Hindlimb muscle (tissue), 1 donor: ENCODE results near the gene CENPP. TPM values are rescaled to one million over a fixed set of nuclear protein-coding genes. Genes with fewer than 3 reads are reported as not detected.
"Not testable (repeated sequence)": the region's sequence is repeated elsewhere in the genome, so short reads cannot be mapped to it uniquely, and the experiment has no call there.

Source experiments
- DNase-seq: peaks from one replicate; pipeline ENCODE4 v3.0.0-alpha.2; 2013
- polyA plus RNA-seq: library from polyadenylated mRNA; unstranded; fragments of 120-200 nt; gene quantifications from one replicate; pipeline ENCODE4 v1.2.1, GENCODE V29; 2013; ENCODE audit not compliant: insufficient read length

Gene CENPP
- polyA plus RNA-seq, 1 donor: 4.9 TPM

DNA sequence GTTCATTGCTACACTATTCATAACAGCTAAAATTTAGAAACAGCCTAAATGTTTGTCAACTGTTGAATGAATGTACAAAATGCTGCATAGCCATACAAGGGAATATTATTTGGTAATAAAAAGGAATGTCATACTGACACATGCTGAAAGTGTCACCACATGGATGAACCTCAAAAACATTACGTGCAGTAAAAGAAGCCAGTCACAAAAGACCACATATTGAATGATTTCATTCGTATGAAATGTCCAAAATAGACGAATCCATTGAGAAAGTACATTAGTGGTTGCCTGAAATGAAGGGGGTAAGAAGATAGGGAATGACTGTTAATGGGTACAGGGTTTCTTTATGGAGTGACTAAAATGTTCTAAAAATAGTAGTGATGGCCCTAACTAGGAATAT is 221.6 kb downstream of the CENPP start:
- DNase-seq: no peak

DNA sequence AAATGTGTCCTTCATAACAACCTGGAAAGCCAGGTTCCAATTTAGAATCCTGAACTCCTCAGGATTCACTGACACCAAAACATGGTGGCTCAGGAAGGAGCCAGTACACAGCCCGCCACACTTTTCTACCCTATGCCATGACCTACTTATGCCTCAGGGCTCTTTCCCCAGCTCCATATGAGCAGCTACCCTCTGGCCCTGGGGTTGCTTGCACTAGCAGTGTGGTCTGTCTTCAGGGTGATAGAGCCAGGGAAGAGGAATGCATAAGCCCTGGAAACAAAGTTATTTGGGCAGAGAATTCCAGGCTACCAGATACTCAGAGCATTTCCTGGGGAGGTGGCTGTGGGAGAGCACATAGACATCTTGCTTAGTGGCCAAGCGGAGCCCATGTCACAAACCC is 225.0 kb downstream of the CENPP start:
- no peak for DNase-seq

DNA sequence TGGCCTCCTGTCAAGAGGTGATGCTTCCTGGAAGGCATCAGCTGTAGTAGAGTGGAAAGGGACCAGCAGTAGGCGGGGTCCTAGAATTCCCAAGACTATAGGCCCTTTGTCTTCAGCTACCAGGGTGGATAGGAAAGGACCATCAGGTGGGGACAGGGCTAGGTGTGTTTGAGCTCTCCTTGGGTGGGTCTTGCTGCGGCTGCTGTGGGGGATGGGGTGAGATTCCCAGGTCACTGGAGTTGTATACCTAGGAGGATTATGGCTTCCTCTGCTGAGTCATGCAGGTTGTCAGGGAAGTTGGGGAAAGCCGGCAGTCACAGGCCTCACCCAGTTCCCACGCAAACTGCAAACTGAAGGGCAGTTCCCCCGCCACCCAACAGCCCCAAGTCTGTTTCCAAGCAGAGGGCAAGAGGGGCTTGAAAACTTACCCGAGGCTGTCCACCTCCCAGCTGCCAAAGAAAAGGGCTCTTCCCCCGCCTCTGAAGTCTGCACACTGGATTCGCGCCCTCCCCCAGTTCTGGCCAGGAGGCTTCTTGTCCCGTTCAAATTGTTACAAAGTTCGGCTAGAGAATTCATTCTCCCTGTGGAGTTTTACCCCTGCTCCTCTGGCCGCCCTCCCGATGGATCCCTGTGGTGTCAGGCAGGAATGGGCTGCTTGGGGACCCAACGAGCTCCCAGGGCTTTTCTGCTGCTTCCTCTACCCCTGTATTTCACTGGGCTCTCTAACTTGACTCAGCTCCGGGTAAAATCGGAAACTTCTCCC is 233.0 kb downstream of the CENPP start:
- no peak for DNase-seq

DNA sequence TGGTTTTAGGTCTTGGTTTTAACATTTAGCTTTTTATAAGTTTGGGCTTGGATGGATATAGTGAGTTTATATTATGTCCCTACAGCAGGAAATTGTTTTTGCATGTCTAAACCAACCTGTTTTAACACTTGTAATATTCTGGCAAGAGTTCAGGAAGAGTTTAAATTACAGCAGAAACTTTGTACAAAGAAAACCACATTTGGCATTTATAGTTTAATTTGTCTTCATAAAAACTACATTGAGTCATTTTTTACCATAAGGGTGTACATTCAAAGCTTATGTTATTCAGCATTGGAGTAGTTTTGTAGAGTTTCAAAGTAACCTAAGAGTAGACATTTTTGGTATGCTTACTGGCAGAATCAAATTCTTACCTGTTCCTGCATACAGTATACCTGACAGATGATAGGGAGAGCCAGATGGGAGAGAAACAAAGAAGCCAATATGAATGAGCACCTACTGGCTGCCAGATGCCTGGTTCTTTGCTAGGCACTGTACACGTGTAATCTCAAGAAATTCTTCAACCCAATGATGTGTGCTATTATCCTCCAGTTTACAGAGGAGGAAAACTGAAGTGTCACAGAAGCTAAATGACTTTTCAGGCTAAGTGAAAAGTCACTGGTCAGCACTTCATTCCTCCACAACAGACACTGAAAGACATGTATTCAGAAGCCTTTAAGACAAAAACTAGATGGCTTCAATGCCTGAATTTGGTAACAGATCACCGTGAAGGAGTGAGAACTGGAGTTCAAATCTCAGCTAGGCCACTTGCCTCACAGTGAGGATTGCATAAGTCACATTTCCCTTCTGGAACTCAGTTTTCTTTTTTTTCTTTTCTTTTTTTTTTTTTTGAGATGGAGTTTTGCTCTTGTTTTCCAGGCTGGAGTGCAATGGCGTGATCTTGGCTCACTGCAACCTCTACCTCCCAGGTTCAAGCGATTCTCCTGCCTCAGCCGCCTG is 235.9 kb downstream of the CENPP start:
- peak; percentile 34 for DNase-seq

DNA sequence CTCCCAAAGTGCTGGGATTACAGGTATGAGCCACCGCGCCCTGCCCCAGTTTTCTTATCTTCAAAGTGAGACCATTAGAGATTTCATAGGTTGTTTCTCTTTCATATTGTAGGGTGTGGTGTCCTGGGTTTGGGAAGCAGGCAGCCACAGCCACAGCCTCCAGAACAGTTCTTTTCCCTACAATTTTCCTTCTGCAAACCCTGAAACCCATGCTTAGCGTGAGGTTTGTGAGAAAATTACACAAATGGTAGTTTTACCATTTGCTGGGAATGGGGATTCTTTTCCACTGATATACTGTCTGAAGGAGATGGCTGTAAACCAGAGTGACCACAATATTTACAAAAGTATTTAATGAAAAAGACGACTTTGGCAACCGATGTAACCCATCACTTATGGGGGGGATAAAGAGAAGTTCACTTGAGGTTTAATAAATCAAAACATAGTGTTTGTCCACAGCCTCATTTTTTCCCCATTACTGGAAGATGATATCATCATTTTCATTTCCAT is 236.8 kb downstream of the CENPP start:
- DNase-seq: peak; percentile 62

DNA sequence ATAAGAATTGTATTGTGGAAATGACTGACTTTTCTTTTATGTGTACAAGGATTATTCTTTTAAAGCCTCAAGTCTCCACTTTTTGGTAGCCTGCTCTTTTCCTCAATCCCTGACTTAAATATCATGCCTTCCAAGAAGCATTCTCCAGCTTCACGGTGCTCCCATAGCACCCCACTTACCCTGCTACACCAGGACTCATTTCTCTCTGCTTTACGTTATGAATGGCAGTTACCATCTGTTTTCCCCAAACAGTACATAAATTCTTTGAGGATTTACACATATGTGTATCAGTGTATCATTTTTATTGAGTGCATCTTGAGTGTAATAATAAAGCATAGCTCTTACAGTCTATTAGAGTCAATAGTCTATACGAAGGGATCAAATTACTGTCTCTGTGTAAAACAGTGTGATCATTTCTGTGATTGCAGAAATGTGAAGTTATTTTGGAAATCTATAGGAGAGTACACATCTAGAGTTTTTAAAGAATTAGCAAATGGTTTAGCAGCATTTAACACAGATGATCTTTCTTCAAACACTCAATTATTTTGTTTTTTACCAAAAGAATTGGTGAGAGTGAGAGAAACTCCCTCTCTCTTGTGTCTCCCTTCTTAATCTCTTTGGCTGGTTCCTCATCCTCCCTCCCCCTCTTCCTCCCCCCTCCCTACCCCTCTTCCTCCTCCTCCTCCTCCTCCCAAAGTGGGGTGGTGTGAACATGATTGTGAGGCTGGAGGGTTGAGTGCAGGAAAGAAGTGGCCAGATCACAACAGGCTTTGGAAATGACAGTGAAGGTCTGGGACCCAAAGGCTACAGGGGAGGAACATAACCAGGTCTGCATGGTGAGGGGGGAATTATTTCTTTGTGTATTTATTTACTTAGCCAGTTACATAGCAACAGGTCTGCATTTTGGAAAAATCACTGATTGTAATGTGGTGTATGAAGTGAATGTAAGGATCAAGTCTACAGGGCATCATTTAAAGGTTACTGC is 237.7 kb downstream of the CENPP start:
- DNase-seq: no peak

DNA sequence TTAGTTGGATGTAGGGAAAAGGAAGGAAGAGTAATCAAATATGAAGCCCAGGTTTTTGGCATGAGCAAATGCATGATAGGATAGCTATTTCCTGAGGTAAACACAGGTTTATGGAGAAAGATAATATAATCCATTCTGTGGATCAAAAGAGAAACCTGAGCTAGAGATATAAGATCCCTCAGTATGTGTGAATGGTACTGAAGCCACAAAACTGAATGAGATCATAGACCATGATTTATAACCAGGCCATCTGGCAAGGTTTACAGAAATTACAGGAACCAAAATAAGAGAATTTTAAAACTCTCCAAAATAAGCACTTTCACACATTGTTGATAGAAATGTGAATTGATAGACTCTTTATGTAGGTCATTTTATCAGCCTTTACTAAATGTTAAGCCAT is 238.8 kb downstream of the CENPP start:
- no peak for DNase-seq

DNA sequence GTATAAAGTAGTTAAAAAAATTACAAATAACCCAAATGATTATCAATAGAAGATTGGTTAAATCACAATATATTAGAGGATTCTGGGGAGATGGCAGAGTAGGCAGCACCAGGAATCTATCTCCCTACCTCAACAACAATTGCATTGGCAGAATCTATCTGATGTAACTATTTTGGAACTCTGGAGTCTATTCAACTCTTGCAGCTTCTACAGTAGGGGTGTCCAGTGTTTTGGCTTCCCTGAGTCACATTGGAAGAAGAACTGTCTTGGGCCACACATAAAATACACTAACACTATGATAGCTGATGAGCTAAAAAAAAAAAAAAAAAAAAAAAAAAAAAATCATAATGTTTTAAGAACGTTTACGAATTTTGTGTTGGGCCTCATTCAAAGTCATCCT is 239.2 kb downstream of the CENPP start:
- DNase-seq: no peak

DNA sequence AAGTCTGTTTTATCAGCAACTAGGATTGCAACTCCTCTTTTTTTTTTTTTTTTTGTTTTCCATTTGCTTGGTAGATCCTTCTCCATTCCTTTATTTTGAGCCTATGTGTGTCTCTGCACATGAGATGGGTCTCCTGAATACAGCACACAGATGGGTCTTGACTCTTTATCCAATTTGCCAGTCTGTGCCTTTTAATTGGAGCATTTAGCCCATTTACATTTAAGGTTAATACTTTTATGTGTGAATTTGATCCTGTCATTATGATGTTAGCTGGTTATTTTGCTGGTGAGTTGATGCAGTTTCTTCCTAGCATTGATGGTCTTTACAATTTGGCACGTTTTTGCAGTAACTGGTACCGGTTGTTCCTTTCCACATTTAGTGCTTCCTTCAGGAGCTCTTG is 246.1 kb downstream of the CENPP start:
- not testable (repeated sequence) for DNase-seq

DNA sequence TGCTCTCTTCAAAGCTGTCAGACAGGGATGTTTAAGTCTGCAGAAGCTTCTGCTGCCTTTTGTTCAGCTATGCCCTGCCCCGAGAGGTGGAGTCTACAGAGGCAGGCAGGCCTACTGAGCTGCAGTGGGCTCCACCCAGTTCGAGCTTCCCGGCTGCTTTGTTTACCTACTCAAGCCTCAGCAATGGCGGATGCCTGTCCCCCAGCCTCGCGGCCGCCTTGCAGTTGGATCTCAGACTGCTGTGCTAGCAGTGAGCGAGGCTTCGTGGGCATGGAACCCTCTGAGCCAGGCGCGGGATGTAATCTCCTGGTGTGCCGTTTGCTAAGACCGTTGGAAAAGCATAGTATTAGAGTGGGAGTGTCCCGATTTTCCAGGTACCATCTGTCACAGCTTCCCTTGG is 247.9 kb downstream of the CENPP start:
- DNase-seq: not testable (repeated sequence)

DNA sequence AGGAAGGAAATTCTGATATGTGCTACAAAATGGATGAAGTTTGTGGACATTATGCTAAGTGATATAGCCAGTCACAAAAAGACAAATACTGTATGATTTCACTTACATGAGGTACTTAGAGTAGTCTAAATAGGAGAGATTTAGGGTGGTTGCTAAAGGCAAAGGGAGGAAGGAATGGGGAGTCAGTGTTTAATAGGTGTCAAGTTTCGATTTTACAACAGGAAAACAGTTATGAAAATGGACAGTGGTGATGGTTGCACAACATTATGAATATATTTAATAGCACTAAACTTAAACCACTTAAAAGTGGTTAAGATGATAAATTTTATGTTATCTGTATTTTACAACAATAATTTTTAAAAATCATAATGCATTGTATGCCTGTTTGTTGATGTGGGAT is 250.4 kb downstream of the CENPP start:
- DNase-seq: no peak

DNA sequence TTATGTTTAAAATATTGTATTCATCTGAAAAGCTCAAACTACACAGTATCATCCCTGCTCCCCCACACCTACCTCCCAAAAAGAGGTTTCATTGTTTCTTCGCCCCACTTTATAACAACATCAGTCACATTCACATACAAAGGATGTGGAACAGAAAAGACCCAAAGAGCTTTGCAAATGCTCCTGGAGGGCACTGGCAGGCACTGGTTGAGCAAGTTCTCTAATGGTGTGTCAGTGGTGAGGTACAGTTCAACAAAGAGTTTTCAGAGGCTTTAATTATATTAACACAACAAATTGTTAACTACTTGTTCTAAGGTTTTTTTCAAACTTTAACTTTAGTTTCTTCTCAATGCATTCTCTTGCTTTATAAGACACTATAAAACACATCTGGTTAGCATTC is 264.2 kb downstream of the CENPP start:
- DNase-seq: no peak

DNA sequence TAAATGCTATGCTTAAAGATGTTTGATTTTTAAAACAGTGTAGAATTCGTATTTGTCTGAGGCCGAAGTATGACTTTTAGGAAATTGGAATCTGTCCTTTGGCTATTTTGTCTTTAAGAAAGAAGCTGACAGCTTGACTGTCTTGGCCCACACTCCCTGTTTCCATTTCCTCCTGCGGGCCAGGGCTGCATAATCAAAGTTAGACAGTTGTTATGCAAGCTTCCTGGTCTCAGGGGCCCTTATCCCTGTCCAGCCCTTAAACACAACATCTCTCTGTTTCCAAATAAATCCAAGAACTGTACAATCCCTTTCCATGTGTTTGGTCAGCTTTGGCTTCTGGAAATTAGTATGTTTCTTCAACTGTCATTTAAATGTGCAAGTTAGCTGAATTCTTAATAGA is 264.6 kb downstream of the CENPP start:
- peak; percentile 92 for DNase-seq

DNA sequence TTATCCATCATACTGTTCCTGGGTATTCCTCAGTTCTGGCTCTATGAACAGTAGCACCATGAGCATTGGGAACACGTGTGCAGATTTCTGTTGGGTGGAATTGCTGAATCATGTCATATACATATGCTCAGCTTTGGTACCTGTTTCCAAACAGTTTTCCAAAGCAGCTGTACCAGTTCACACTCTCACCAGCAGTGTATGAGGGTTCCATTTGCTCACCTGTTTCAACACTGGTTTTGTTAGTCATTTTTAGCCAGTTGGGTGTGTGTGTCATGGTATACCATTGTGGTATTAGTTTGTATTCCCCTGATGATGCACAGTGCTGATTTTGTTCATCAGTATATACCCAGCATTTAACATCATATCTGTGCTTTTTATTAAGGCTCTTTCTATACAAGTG is 266.8 kb downstream of the CENPP start:
- DNase-seq: no peak

DNA sequence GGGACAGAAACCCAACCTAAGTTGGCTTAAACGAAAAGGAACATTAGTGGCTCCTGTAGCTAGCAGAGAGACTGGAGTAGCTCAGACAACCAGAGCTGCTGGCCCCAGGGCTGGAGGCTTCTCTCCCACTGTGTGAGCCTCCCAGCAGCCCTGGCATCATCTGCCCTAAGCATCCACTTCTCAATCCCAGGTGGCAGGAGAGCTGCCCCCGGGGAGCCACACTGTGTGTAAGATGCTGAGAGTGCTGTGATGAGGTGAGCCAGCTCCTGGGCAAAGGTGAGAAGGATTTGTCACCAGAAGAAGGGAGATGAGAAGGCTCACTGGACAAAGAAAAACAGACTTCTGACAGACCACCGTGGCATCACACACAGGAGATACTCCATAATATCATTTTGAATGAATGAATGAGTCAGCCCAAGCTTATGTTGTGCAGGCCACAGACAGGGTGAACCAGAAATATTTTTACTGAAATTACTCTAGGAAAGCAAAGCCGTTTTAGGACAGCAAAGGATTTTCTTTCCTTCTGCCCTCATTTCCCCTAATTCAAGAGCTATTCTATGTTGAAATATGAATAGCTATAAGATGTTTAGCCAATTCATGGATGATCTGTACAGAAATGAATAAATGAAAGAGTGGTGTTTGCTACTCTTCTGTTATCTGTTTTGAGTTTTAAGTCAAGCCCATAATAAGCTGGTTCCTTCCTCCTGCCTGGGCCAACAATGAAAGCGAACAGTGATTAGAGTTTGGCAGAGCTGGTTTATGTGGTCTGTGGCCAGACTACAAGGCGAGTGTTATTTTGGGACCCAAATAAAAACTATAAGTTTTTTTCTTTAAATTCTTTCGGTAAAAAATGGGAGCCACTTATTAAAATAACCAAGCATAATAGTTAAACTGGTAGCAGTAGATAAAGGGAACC is 267.5 kb downstream of the CENPP start:
- no peak for DNase-seq

DNA sequence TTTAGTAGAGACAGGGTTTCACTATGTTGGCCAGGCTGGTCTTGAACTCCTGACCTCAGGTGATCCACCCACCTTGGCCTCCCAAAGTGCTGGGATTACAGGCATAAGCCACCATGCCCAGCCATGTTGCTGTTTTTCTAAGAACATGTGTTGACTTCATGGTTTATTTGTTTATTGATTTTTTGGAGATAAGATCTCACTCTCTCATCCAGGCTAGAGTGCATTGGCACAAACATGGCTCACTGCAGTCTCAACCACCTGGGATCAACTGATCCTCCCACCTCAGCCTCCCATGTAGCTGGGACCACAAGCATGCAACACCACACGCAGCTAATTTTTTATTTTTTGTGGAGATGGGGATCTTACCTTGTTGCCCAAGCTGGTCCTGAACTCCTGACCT is 269.3 kb downstream of the CENPP start:
- DNase-seq: not testable (repeated sequence)

DNA sequence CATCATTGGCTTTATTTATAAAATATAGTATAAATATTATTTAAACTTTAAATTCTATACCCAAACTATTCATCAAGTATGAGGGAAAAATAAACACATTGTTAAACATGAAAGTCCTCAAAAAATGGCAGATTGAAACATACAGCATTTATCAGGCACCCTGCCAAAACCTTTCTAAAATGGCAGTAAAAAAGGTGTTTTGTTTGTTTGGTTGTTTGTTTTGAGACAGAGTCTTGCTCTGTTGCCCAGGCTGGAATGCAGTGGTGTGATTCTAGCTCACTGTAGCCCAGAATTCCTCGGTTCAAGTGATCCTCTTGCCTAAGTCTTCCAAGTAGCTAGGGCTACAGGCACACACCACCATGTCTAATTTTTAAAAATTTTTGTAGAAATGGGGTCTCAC is 270.2 kb downstream of the CENPP start:
- DNase-seq: no peak

DNA sequence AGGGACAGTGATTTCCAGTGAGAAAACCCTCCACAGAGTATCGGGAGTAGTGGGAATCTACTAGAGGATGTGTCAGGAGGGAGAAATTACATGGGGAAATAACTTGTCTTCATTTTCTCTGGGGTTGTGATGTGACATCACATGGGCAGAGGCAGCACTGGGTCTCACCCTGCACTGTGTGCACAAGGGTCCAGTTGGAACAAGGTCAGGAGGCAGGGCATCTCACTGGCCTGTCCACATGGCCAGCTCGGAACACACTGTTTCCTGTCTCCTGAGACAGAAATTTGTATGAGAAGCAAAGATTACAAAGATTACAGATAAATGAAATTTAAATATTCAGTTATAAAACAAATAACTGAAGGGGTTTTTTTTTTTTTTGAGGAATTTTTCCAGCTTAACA is 272.6 kb downstream of the CENPP start:
- no peak for DNase-seq

DNA sequence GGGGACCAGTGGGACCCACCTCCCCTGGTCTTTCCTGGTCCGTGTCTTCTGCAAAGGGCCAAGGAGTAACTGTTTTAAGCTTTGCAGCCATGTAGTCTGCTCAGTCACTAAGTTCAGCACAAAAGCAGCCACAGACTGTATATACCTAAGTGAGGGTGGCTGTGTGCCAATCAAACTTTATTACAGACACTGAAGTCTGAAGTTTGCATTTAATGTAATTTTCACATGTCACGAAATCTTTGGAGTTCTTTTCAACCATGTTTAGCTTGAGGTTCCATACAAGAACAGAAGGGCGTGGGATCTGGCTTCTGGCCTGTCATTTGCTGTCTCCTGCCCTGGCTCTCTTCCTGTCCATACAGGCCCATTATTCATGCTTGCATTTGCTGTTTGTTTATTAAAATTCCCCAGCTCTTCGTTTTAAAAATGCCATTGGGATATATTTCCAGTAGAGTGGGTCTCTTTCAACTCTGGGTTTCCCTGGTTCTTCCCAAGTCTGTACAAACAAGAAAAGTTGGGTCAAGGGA is 274.2 kb downstream of the CENPP start:
- peak; percentile 69 for DNase-seq

DNA sequence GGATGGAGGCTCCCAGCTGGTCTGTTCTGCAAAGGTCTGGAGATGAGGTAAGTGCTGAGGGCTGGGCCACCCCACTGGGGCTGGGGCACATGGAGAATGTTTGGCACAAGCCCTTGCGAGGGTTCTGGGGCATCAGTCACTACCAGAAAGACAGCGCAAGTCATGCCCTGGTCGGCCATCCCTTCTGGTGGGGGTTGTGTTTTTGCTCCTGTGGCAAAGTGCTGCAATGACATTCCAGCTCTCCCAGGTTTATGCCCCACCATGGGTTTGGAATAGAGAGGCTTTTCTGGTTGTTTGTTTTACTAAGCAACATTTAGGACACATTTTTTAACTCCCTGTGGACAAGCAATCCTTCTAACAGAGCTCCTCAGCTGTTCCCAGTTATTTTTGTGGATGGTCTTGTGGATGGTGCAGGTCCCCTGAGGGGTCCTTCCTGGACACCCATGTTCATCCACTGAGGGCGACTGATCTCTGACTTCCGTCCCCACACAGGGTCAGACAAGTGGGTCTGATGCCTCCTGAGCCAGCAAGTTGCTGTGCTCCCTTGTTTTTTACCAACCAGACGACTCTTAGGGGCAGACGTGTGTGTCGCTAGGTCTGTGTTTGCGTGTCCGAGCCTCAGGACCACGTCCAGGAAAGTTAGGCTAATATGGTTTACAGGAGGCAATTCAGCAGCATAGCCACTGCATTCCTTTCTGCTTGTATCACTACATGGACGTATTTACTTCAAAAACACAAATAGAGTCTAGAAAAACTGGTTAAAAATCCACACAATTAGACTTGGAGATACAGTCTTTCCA is 274.9 kb downstream of the CENPP start:
- DNase-seq: peak; percentile 84
